ENCODE data around the gene ZIC5. TPM values are rescaled to one million over a fixed set of nuclear protein-coding genes. Genes with fewer than 3 reads are reported as not detected.

Gene ZIC5
- total RNA-seq, 4 donors from 2014 or later = not detected

DNA sequence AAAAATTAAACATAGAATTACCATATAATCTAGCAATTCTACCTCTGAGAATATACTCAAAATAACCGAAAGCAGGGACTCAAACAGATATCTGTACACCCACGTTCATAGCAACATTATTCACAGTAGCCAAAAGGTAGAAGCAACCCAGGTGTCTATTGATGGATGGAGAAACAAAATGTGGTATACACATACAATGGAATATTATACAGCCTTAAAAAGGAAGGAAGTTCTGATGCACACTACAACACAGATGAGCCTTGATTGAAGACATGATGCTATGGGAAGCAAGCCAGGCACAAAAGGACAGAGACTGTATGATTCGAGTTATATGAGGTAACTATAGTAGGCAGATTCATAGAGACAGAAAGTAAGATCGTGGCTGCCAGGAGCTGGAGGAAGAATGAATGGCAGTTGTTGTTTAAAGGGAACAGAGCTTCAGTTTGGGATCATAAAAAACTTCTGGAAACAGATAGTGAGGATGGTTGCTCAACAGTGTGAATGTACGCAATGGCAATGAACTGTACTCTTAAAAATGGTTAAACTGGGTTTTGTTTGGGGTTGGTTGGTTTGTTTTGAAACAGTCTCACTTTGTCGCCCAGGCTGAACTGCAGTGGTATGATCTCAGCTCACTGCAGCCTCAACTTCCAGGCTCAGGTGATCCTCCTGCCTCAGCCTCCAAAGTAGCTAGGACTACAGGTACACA, 47.5 kb downstream of the ZIC5 start:
- ATAC-seq = no peak
- no peaks in the 10 kb centered on the region for H3K9me3 ChIP-seq
- H3K27ac ChIP-seq = no peak overlapping the region
- H3K4me3 ChIP-seq = no peak overlapping the region
- peaks cover 68% of the 10 kb centered on the region for H3K27me3 ChIP-seq
- TF ChIP-seq, protein P1, sequence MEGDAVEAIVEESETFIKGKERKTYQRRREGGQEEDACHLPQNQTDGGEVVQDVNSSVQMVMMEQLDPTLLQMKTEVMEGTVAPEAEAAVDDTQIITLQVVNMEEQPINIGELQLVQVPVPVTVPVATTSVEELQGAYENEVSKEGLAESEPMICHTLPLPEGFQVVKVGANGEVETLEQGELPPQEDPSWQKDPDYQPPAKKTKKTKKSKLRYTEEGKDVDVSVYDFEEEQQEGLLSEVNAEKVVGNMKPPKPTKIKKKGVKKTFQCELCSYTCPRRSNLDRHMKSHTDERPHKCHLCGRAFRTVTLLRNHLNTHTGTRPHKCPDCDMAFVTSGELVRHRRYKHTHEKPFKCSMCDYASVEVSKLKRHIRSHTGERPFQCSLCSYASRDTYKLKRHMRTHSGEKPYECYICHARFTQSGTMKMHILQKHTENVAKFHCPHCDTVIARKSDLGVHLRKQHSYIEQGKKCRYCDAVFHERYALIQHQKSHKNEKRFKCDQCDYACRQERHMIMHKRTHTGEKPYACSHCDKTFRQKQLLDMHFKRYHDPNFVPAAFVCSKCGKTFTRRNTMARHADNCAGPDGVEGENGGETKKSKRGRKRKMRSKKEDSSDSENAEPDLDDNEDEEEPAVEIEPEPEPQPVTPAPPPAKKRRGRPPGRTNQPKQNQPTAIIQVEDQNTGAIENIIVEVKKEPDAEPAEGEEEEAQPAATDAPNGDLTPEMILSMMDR (IDR thresholded peaks at IDR 0.05) = no peak
- TF ChIP-seq POLR2AphosphoS5 (IDR thresholded peaks at IDR 0.05) (no peak), EP300 (IDR thresholded peaks at IDR 0.05) (no peak), POLR2A (IDR thresholded peaks at IDR 0.05) (no peak)
- 88 to 94% methylated on average over 5 to 6 of the region's 6 CpGs for WGBS, 2 donors (ENCODE audit: low coverage in 1 of 2)
- no peaks in the 10 kb centered on the region for H3K36me3 ChIP-seq
- H3K4me1 ChIP-seq = no peaks in the 10 kb centered on the region

DNA sequence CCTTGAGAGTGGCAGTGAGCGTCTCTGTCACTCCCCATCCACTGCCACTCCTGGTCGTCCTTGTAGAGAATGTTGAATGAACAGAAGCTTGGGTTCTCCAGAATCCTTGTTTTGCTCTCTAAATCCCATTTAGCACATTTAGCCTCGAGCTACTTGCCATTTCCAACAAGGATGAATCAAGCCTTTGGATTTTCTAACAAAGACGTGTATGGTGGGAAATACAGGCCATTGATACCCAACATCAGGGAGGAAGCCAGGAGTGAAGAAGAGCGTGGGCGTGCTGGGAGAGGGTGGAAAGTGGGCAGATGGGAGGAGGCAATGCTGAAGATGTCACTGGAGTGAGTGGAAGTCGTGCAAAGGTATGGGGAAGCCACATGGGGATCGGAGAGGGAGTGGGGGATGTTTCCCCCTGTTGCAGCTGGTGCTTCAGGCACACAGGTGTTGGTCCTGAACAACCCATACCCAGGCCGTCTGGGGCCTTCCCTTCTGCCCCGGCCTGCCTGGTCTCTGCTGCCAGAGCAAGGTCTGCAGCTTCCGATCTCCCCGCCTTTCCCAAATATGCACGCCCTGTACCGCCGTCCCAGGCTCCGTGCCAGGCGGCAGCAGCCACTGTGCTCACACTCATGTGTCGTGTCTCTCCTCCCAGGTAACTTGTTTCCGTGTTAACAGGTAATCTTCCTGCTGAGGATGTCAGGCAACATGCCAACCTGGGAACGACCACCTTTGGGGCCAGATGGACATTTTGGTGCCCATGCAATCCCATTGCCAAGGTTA, 48.7 kb downstream of the ZIC5 start:
- H3K27me3 ChIP-seq = peaks cover 56% of the 10 kb centered on the region
- 59 to 72% methylated on average over 4 to 9 of the region's 20 CpGs for WGBS, 2 donors (ENCODE audit: low coverage in 1 of 2)
- no peak for ATAC-seq
- H3K27ac ChIP-seq = no peak overlapping the region
- no peaks in the 10 kb centered on the region for H3K9me3 ChIP-seq
- H3K36me3 ChIP-seq = no peaks in the 10 kb centered on the region
- TF ChIP-seq, protein P1 (IDR thresholded peaks at IDR 0.05) = no peak
- TF ChIP-seq POLR2AphosphoS5 (IDR thresholded peaks at IDR 0.05) (no peak), EP300 (IDR thresholded peaks at IDR 0.05) (no peak), POLR2A (IDR thresholded peaks at IDR 0.05) (no peak)
- H3K4me1 ChIP-seq = no peaks in the 10 kb centered on the region
- H3K4me3 ChIP-seq = no peak overlapping the region

DNA sequence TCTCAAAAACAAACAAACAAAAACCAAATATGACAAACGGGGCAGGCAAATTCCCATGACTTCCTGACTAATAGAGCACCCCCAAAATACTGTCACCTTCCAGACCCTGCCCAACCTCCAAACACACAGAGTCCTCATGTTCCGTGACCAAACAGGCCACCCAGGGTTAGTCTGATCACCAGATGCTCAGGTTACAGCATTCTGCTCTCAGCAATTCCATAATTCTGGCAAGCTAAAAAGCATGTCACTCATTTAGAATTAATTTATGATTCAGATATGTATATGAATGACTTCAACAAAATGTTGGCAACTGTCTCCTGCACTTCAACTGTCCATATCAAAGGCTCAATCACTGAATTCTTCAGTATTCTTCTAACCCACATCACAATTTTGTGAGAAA, 52.4 kb downstream of the ZIC5 start:
- Histone ChIP-seq H3K27me3 (peaks cover 48% of the 10 kb centered on the region), H3K9me3 (no peaks in the 10 kb centered on the region), H3K27ac (no peak overlapping the region), H3K4me1 (no peaks in the 10 kb centered on the region), H3K4me3 (no peak overlapping the region), H3K36me3 (no peaks in the 10 kb centered on the region)
- 65 to 80% methylated on average over 2 of the region's 2 CpGs for WGBS, 2 donors (ENCODE audit: low coverage in 1 of 2)
- ATAC-seq = no peak
- TF ChIP-seq POLR2A (IDR thresholded peaks at IDR 0.05) = no peak
- TF ChIP-seq, protein P1 (IDR thresholded peaks at IDR 0.05) = no peak
- no peak for TF ChIP-seq EP300 (IDR thresholded peaks at IDR 0.05)
- no peak for TF ChIP-seq POLR2AphosphoS5 (IDR thresholded peaks at IDR 0.05)

DNA sequence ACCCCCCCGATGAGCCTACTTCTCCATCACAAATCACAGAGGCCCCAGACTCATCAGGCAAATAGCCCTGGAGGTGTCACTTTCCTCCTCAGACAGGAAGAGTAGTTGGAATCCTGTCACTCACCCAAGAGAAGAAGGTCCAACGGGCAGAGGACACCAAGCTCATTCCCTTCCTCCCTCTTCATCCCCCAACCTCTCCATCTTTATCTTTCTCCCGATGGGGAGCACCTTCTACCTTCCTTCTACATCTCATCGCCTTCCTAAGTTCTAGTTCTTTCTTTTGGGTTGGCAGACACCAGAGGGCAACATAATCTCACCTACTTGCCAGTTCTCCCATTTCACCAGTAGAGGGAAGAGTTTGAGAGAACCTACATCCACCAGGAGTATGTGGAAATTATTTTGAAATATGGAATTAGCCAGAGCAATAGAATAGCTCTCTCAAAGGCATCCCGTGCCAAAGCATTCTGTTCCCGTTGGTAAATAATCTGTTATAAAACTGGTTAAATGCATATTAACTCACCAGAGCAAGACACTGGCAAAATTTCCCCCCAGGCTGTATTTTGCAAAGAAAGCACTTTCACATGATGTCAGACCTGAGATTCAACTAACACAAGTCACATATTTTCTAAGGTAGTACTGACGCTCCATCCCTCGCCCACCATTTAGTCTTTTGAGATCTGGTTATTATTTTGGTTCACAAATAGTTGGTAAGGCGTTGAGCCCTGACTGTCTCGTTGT, 55.0 kb downstream of the ZIC5 start:
- peak; percentile 36 for ATAC-seq

More for the DNA sequence above, 55.0 kb downstream of the ZIC5 start:
- TF ChIP-seq EP300 (IDR thresholded peaks at IDR 0.05) (no peak), POLR2A (IDR thresholded peaks at IDR 0.05) (no peak), POLR2AphosphoS5 (IDR thresholded peaks at IDR 0.05) (no peak)
- TF ChIP-seq, protein P1 (IDR thresholded peaks at IDR 0.05) = peak; percentile 66 to 75 (median 72)
- H3K4me3 ChIP-seq = no peak overlapping the region
- WGBS, 2 donors (ENCODE audit: low coverage in 1 of 2) = 29 to 37% methylated on average over 8 to 10 of the region's 10 CpGs
- no peaks in the 10 kb centered on the region for H3K9me3 ChIP-seq
- peaks cover 48% of the 10 kb centered on the region for H3K27me3 ChIP-seq
- H3K4me1 ChIP-seq = no peaks in the 10 kb centered on the region
- no peak overlapping the region for H3K27ac ChIP-seq
- no peaks in the 10 kb centered on the region for H3K36me3 ChIP-seq
